Fibroblast of skin of right quadriceps (primary cell): ENCODE results near the gene PPP6R3.
"Not testable (repeated sequence)": the region's sequence is repeated elsewhere in the genome, so short reads cannot be mapped to it uniquely, and the experiment has no call there.

ENCODE experiments used
- DNase-seq: peaks from one replicate; pipeline ENCODE4 v3.0.0-alpha.2; 2013

PPP6R3 gene

DNA sequence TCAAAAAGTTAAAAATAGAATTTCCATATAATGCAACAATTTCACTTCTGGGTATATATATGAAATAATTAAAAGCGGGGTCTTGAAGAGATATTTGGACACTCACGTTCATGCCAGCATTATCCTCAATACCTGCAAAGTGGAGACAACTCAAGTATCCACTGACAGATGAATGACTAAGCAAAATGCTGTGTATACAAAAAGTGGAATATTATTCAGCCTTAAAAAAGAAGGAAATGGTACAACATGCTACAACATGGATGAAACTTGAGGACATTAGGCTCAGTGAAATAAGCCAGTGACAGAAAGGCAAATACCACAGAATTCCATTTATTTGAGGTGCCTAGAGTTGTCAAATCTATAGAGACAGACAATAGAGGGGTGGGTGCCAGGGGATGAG lies 161.3 kb downstream of the PPP6R3 start:
- DNase-seq = no peak

GRCh38 chr11:68623706-68624105 lies 163.2 kb downstream of the PPP6R3 start:
- not testable (repeated sequence) for DNase-seq

- not testable (repeated sequence) for DNase-seq
Observed at GRCh38 chr11:68625069-68625468, 164.5 kb downstream of the PPP6R3 start.

DNA sequence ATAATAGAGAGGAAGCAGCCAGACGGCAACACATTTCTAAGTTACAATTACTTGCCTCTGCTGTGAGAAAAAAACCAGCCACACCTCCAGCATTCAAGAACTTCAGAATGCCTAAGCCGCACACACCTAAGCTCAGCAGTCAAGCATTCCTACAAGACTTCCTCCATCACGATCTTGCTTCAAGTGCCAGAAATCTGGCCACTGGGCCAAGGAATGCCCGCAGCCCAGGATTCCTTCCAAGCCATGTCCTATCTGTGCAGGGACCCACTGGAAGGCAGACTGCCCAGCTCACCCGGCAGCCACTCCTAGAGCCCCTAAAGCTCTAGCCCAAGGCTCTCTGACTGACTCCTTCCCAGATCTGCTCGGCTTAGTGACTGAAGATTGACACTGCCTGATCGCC lies 165.7 kb downstream of the PPP6R3 start:
- DNase-seq = not testable (repeated sequence)

DNA sequence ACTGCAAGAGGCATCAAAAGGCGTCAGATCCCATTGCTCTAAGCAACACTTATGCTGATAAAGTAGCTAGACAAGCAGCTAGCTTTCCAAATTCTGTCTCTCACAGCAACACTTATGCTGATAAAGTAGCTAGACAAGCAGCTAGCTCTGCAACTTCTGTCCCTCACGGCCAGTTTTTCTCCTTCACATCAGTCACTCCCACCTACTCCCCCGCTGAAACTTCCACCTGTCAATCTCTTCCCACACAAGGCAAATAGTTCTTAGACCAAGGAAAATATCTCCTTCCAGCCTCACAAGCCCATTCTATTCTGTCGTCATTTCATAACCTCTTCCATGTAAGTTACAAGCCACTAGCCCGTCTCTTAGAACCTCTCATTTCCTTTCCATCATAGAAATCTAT lies 168.3 kb downstream of the PPP6R3 start:
- not testable (repeated sequence) for DNase-seq

DNA sequence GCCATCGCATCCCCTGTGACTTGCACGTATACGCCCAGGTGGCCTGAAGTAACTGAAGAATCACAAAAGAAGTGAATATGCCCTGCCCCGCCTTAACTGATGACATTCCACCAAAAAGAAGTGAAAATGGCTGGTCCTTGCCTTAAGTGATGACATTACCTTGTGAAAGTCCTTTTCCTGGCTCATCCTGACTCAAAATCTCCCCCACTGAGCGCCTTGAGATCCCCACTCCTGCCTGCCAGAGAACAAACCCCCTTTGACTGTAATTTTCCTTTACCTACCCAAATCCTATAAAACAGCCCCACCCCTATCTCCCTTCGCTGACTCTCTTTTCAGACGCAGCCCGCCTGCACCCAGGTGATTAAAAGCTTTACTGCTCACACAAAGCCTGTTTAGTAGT lies 171.8 kb downstream of the PPP6R3 start:
- not testable (repeated sequence) for DNase-seq

GRCh38 chr11:68632802-68633201 lies 172.2 kb downstream of the PPP6R3 start:
- peak; percentile 60 for DNase-seq

DNA sequence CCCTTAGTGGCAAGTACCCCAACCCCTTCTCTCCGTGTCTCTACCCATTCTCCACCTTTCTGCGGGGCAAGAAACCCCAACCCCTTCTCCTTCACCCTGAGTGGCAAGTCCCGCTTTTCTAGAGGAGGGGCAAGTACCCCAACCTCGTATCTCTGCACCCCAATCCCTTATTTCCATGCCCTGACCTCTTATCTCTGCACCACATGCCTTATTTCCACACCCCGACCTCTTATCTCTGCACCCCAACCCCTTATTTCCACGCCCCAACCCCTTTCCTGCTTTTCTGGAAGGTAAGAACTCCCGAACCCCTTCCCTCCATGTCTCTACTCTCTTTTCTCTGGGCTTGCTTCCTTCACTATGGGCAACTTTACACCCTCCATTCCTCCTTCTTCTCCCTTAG lies 174.1 kb downstream of the PPP6R3 start:
- not testable (repeated sequence) for DNase-seq

GRCh38 chr11:68635172-68635571 lies 174.6 kb downstream of the PPP6R3 start:
- DNase-seq = not testable (repeated sequence)

- DNase-seq = not testable (repeated sequence)
Observed at GRCh38 chr11:68635883-68636282, 175.3 kb downstream of the PPP6R3 start.

- not testable (repeated sequence) for DNase-seq
Observed at GRCh38 chr11:68639322-68639721, 178.8 kb downstream of the PPP6R3 start.

- DNase-seq = no peak
Observed at GRCh38 chr11:68641880-68642279, 181.3 kb downstream of the PPP6R3 start.

- DNase-seq = no peak
Observed at GRCh38 chr11:68643585-68643984, 183.0 kb downstream of the PPP6R3 start.

GRCh38 chr11:68646832-68647231 lies 186.3 kb downstream of the PPP6R3 start:
- no peak for DNase-seq

GRCh38 chr11:68649851-68650555 lies 189.5 kb downstream of the PPP6R3 start:
- DNase-seq = no peak

- no peak for DNase-seq
Observed at GRCh38 chr11:68650801-68651200, 190.2 kb downstream of the PPP6R3 start.

- no peak for DNase-seq
Observed at GRCh38 chr11:68651208-68651984, 190.8 kb downstream of the PPP6R3 start.

GRCh38 chr11:68651985-68652682 lies 191.6 kb downstream of the PPP6R3 start:
- no peak for DNase-seq

GRCh38 chr11:68652683-68653156 lies 192.2 kb downstream of the PPP6R3 start:
- DNase-seq = no peak

GRCh38 chr11:68653486-68654430 lies 193.2 kb downstream of the PPP6R3 start:
- no peak for DNase-seq

GRCh38 chr11:68654978-68655377 lies 194.4 kb downstream of the PPP6R3 start:
- DNase-seq = no peak

DNA sequence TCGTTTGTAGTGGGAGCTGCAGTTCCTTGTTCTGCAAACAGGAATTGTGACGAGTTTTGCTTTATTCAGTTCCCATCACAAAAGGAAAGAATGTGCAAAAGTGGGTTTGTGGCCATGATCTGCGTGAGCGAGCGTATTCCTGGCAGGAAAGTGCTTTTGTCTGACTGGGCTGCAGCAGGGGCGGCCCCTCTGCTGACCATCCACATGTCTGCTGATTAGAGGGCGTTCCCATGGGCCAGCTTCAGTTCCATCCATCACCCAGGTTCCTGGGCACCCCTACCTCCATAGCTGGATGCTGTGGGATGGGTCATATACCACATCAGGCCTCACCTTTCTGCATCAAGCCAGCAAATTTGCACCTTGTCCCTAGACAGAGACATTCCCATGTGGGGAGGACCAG lies 194.9 kb downstream of the PPP6R3 start:
- DNase-seq = no peak
